Endothelial cell of umbilical vein (primary cell): Measurements from ENCODE around the gene SSH2.

ENCODE experiments used
- CTCF ChIP-seq, 2 donors: IDR thresholded peaks; 1 replicate in 1 of 2; 2 replicates in 1 of 2; pipeline ENCODE4 v1.5.1; 2011; ENCODE audit warnings: low read length in 2 of 2, mild to moderate bottlenecking in 2 of 2, moderate library complexity in 2 of 2, control low read depth in 1 of 2, inconsistent platforms in 1 of 2, low read depth in 1 of 2; ENCODE audit not compliant: insufficient read depth in 1 of 2; ENCODE audit errors: extremely low read depth in 1 of 2
- EZH2 ChIP-seq: IDR thresholded peaks from 2 replicates; pipeline ENCODE4 v1.6.1; 2012; ENCODE audit warnings: borderline replicate concordance, low read depth, mild to moderate bottlenecking, moderate library complexity, low read length, inconsistent platforms; ENCODE audit not compliant: severe bottlenecking
- MAX ChIP-seq: IDR thresholded peaks from 2 replicates; pipeline ENCODE4 v1.6.1; 2011; ENCODE audit not compliant: insufficient read depth, insufficient read length
- MYC ChIP-seq: IDR thresholded peaks from one replicate; pipeline ENCODE4 v1.6.1; 2011; ENCODE audit warnings: mild to moderate bottlenecking, low read depth, low read length
- POLR2A ChIP-seq: IDR thresholded peaks from 2 replicates; pipeline ENCODE4 v1.6.1; 2012; ENCODE audit warnings: low read depth, mild to moderate bottlenecking, control low read depth, low read length
- POLR2AphosphoS5 ChIP-seq: IDR thresholded peaks from 2 replicates; pipeline ENCODE4 v1.6.1; 2012; ENCODE audit warnings: low read depth, mild to moderate bottlenecking, control low read depth, low read length, moderate library complexity; ENCODE audit not compliant: insufficient read depth

GRCh38 chr17:29697371-29697770, 232.7 kb downstream of the SSH2 start:
- TF ChIP-seq CTCF (IDR thresholded peaks at IDR 0.05; ENCODE audit: extremely low read depth in 1 of 2, insufficient read depth in 1 of 2, low read depth in 1 of 2, low read length in 2 of 2) = no peak
- no peak for TF ChIP-seq POLR2A
- TF ChIP-seq MYC = no peak
- no peak for TF ChIP-seq POLR2AphosphoS5
- TF ChIP-seq EZH2 = no peak
- no peak for TF ChIP-seq MAX
